ENCODE measurements around the gene FMO1.

DNA sequence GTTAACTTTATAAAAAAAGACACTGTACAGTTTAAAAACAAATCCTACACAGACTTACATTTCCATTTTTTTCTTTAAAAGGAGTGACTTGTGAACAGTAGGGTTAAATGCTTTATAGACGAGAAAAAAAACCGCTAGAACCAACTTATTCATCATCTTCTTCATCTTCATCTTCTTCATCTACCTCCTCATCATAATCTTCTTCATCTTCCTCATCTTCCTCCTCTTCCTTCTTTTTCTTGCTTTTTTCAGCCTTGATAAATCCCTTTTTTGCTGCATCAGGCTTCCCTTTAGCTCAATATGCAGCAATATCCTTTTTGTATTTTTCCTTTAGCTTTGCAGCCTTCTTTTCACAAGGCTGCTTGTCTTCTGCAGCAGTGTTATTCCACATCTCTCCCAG is 22.5 kb downstream of the FMO1 start:
- TF ChIP-seq, protein P1, sequence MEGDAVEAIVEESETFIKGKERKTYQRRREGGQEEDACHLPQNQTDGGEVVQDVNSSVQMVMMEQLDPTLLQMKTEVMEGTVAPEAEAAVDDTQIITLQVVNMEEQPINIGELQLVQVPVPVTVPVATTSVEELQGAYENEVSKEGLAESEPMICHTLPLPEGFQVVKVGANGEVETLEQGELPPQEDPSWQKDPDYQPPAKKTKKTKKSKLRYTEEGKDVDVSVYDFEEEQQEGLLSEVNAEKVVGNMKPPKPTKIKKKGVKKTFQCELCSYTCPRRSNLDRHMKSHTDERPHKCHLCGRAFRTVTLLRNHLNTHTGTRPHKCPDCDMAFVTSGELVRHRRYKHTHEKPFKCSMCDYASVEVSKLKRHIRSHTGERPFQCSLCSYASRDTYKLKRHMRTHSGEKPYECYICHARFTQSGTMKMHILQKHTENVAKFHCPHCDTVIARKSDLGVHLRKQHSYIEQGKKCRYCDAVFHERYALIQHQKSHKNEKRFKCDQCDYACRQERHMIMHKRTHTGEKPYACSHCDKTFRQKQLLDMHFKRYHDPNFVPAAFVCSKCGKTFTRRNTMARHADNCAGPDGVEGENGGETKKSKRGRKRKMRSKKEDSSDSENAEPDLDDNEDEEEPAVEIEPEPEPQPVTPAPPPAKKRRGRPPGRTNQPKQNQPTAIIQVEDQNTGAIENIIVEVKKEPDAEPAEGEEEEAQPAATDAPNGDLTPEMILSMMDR (conservative IDR thresholded peaks at IDR 0.05 in 1 of 2, IDR thresholded peaks at IDR 0.05 in 1 of 2; ENCODE audit: extremely low read depth in 1 of 2, insufficient read depth in 1 of 2, low read depth in 1 of 2, low read length in 2 of 2), result no peak
- no peak for TF ChIP-seq EZH2 (IDR thresholded peaks at IDR 0.05; ENCODE audit: borderline replicate concordance, low read length)

Measured in mammary epithelial cell (primary cell).